A673 (cell line): Measurements from ENCODE around the gene NHEJ1.

ENCODE experiments used
- EZH2 ChIP-seq: fragments of 200-600 bp; sonication (generic); IDR thresholded peaks from 2 replicates; pipeline ENCODE4 v1.6.1; 2017; ENCODE audit warnings: borderline replicate concordance, low read depth, mild to moderate bottlenecking, mixed read lengths, antibody characterized with exemption, low read length; ENCODE audit not compliant: poor library complexity, severe bottlenecking
- TF ChIP-seq, protein P1 (sequence below): fragments of 300-800, 200-600 bp; sonication (generic); conservative IDR thresholded peaks from 2 replicates; pipeline ENCODE4 v1.5.1; 2017; ENCODE audit warnings: low read depth, mild to moderate bottlenecking, antibody characterized with exemption, low read length, moderate library complexity, mixed read lengths

GRCh38 chr2:219089330-219089729 is 71.3 kb downstream of the NHEJ1 start:
- TF ChIP-seq, protein P1, sequence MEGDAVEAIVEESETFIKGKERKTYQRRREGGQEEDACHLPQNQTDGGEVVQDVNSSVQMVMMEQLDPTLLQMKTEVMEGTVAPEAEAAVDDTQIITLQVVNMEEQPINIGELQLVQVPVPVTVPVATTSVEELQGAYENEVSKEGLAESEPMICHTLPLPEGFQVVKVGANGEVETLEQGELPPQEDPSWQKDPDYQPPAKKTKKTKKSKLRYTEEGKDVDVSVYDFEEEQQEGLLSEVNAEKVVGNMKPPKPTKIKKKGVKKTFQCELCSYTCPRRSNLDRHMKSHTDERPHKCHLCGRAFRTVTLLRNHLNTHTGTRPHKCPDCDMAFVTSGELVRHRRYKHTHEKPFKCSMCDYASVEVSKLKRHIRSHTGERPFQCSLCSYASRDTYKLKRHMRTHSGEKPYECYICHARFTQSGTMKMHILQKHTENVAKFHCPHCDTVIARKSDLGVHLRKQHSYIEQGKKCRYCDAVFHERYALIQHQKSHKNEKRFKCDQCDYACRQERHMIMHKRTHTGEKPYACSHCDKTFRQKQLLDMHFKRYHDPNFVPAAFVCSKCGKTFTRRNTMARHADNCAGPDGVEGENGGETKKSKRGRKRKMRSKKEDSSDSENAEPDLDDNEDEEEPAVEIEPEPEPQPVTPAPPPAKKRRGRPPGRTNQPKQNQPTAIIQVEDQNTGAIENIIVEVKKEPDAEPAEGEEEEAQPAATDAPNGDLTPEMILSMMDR: no peak
- no peak for TF ChIP-seq EZH2
